K562 (cell line): ENCODE results near the gene THAP4. TPM values are rescaled to one million over a fixed set of nuclear protein-coding genes. Genes with fewer than 3 reads are reported as not detected.

Experiments
- ATAC-seq: fragments of 200-7000 bp; cut with Tn5 transposase; 3 replicates; pipeline ENCODE4 v1.9.1; 2020; ENCODE audit warnings: moderate library complexity
- BruUV-seq: library from RNA; stranded (reverse); fragments of 400-500 nt; replicated peaks from 2 replicates; lab custom pipeline; 2021; lab: Mats Ljungman, UMichigan
- CTCF ChIA-PET: fragments of 300-600 bp; formaldehyde crosslinking; extraction: SDS; loops from one replicate; lab custom pipeline; 2021; ENCODE audit warnings: low intra/inter-chr PET ratio; lab: Yijun Ruan, JAX
- POLR2A ChIA-PET: fragments of 300-600, 350-650 bp; sonication (Branson Sonifier 250); formaldehyde crosslinking; extraction: SDS; loops from one replicate; lab custom pipeline; 2021; ENCODE audit warnings: antibody characterized with exemption, inconsistent platforms; lab: Yijun Ruan, JAX
- DNase-seq, 4 experiments: peaks; one replicate each; pipeline versions ENCODE4 v3.0.0 to v3.0.0-alpha.2; 2011 to 2018; ENCODE audit warnings: low spot score in 3 of 4, mixed read lengths in 3 of 4; ENCODE audit errors: extremely low read depth in 1 of 4
- FAIRE-seq: peaks from 2 replicates; lab custom pipeline; 2011; peaks lifted over from hg19 to GRCh38; lab: Jason Lieb, UNC
- H2AFZ ChIP-seq: 2 replicates; pipeline ENCODE4 v1.6.0; 2011; ENCODE audit warnings: low read depth, low read length, control low read depth, inconsistent platforms
- H3K27ac ChIP-seq: fragments of 200-600 bp; 3 replicates; pipeline ENCODE4 v1.8.0; 2011; ENCODE audit warnings: low read depth, mild to moderate bottlenecking, control low read depth, inconsistent platforms, low read length, moderate library complexity, mixed read lengths; ENCODE audit errors: extremely low read depth
- H3K27me3 ChIP-seq, 2 experiments: fragments of 300-600 bp in 1 of 2; 2 replicates in 1 of 2; 3 replicates in 1 of 2; pipeline versions ENCODE4 v1.6.0 to v1.8.0; 2011; ENCODE audit warnings: inconsistent platforms in 2 of 2, low read length in 2 of 2, mild to moderate bottlenecking in 1 of 2, mixed read lengths in 1 of 2, moderate library complexity in 1 of 2; ENCODE audit not compliant: control insufficient read depth in 2 of 2, insufficient read depth in 2 of 2
- H3K36me3 ChIP-seq: fragments of 300-600 bp; 3 replicates; pipeline ENCODE4 v1.8.0; 2011; ENCODE audit warnings: mild to moderate bottlenecking, low read length, inconsistent platforms; ENCODE audit not compliant: control insufficient read depth, insufficient read depth
- H3K4me1 ChIP-seq, 2 experiments: fragments of 200-600 bp in 1 of 2; replicated peaks in 1 of 2; 2 replicates in 1 of 2; 3 replicates in 1 of 2; pipeline versions ENCODE4 v1.5.1 to v1.8.0; 2011; ENCODE audit warnings: inconsistent platforms in 2 of 2, low read length in 2 of 2, mild to moderate bottlenecking in 1 of 2, mixed read lengths in 1 of 2, moderate library complexity in 1 of 2; ENCODE audit not compliant: control insufficient read depth in 2 of 2, insufficient read depth in 2 of 2
- H3K4me2 ChIP-seq: 2 replicates; pipeline ENCODE4 v1.6.1; 2011; ENCODE audit warnings: low read length, control low read depth, inconsistent platforms, mixed read lengths; ENCODE audit not compliant: insufficient read depth
- H3K4me3 ChIP-seq: fragments of 200-600 bp; sonication (generic), shearing (Covaris generic); 2 replicates; pipeline ENCODE4 v1.5.1; 2016; ENCODE audit warnings: control low read depth, inconsistent platforms
- H3K79me2 ChIP-seq: fragments of 200-600 bp; 3 replicates; pipeline ENCODE4 v1.8.0; 2011; ENCODE audit warnings: low read length, inconsistent platforms; ENCODE audit not compliant: control insufficient read depth, insufficient read depth
- H3K9ac ChIP-seq, 2 experiments: 2 replicates each; pipeline versions ENCODE4 v1.6.0 to v1.6.1; 2011; ENCODE audit warnings: low read depth in 2 of 2, low read length in 2 of 2, control low read depth in 1 of 2, inconsistent platforms in 1 of 2, mild to moderate bottlenecking in 1 of 2, mixed read lengths in 1 of 2; ENCODE audit not compliant: insufficient read depth in 1 of 2
- H3K9me1 ChIP-seq: one replicate; pipeline ENCODE4 v1.6.0; 2011; ENCODE audit warnings: inconsistent platforms, mild to moderate bottlenecking, low read length, moderate library complexity; ENCODE audit not compliant: control insufficient read depth, insufficient read depth
- H3K9me3 ChIP-seq: replicated peaks from 2 replicates; pipeline ENCODE4 v1.5.1; 2011; ENCODE audit warnings: low read depth, low read length, inconsistent platforms; ENCODE audit not compliant: control insufficient read depth, insufficient read depth
- H4K20me1 ChIP-seq: replicated peaks from 2 replicates; pipeline ENCODE4 v1.6.1; 2011; ENCODE audit warnings: low read length, inconsistent platforms, mixed read lengths; ENCODE audit not compliant: control insufficient read depth, insufficient read depth
- ETV5 ChIP-seq: sonication (generic); formaldehyde crosslinking; IDR thresholded peaks from 2 replicates; pipeline ENCODE4 v1.4.0; 2020; ENCODE audit warnings: low read depth, mild to moderate bottlenecking, missing genetic modification reagents
- HNRNPK ChIP-seq: fragments of 200-400 bp; formaldehyde crosslinking; IDR thresholded peaks from one replicate; pipeline ENCODE4 v1.6.1; 2018; ENCODE audit warnings: mild to moderate bottlenecking, low read depth, low read length; ENCODE audit not compliant: poor library complexity, severe bottlenecking
- KLF13 ChIP-seq: fragments of 450-650 bp; IDR thresholded peaks from 2 replicates; pipeline ENCODE4 v1.6.1; 2016; ENCODE audit warnings: missing genetic modification characterization, low read depth, mild to moderate bottlenecking, missing compliant biosample characterization, moderate library complexity, borderline replicate concordance
- NUFIP1 ChIP-seq: fragments of 450-650 bp; IDR thresholded peaks from 2 replicates; pipeline ENCODE4 v1.6.1; 2018; ENCODE audit not compliant: partially characterized antibody
- POLR2AphosphoS2 ChIP-seq: IDR thresholded peaks from 2 replicates; pipeline ENCODE4 v1.6.1; 2012; ENCODE audit warnings: low read length, improper control_type of control experiment
- TOE1 ChIP-seq, 2 experiments: fragments of 450-650 bp in 1 of 2; sonication (generic) in 1 of 2; formaldehyde crosslinking in 1 of 2; IDR thresholded peaks; 2 replicates each; pipeline versions ENCODE4 v1.7.1 to v1.8.0; 2016 to 2022; ENCODE audit warnings: borderline replicate concordance in 2 of 2, mild to moderate bottlenecking in 2 of 2, antibody characterized with exemption in 1 of 2, inconsistent platforms in 1 of 2, low read depth in 1 of 2, missing genetic modification reagents in 1 of 2, moderate library complexity in 1 of 2
- ZNF408 ChIP-seq: fragments of 250-450 bp; sonication (Bioruptor Pico); IDR thresholded peaks from 2 replicates; pipeline ENCODE4 v1.4.0; 2020; ENCODE audit warnings: low read depth, mild to moderate bottlenecking, moderate library complexity
- WGBS: fragments of 100-300 bp; shearing (Covaris generic); methylation state at CpG from one replicate; pipeline ENCODE4 v1.1.6; 2016; ENCODE audit warnings: low coverage, mixed read lengths; ENCODE audit not compliant: insufficient coverage; ENCODE audit errors: missing lambda C conversion rate; 5-methylcytosine and 5-hydroxymethylcytosine counted together
- in situ Hi-C: fragments of 300-500 bp; cut with MboI; formaldehyde crosslinking; loops from 4 replicates; pipeline ENCODE4 v1.15.0; 2018; ENCODE audit warnings: inconsistent platforms, mixed read lengths
- intact Hi-C: fragments of 100-400 bp; cut with micrococcal nuclease; formaldehyde crosslinking; loops from 2 replicates; pipeline ENCODE4 v1.14.2; 2022
- polyA plus RNA-seq, 8 experiments: library from polyadenylated mRNA; depleted of rRNA in 4 of 8; stranded (reverse) in 5 of 8; unstranded in 3 of 8; fragments of >200 nt; fragmentation: Nextera tagmentation in 2 of 8; fragmentation: Illumina TruSeq in 1 of 8; extraction: Ambion mirVana in 2 of 8; extraction: Trizol in 1 of 8; gene quantifications; 2 replicates each; pipeline versions ENCODE4 v1.2.1 to v1.2.3, GENCODE V29; 2011 to 2014; ENCODE audit warnings: inconsistent platforms in 1 of 8, missing spikeins in 1 of 8
- total RNA-seq, 7 experiments: library from RNA; depleted of rRNA in 6 of 7; stranded (reverse); fragments of >200 nt in 6 of 7; fragmentation: Illumina TruSeq in 2 of 7; extraction: Trizol in 2 of 7; gene quantifications; 2 replicates each; pipeline versions ENCODE4 v1.2.1 to v1.2.3, GENCODE V29; 2011 to 2021; ENCODE audit warnings: low replicate concordance in 1 of 7
- TF ChIP-seq, protein P1 (sequence below): fragments of 150-350 bp; conservative IDR thresholded peaks from 2 replicates; pipeline ENCODE4 v1.6.1; 2014; ENCODE audit warnings: low read length
- TF ChIP-seq, protein P2 (sequence below): fragments of 250-450 bp; sonication (Bioruptor Pico); IDR thresholded peaks from 2 replicates; pipeline ENCODE4 v1.9.0; 2021; ENCODE audit warnings: mild to moderate bottlenecking, inconsistent platforms
- TF ChIP-seq, protein P3 (sequence below): fragments of 250-450 bp; sonication (Bioruptor Pico); IDR thresholded peaks from 2 replicates; pipeline ENCODE4 v1.8.0; 2021; ENCODE audit warnings: moderate library complexity, mild to moderate bottlenecking, inconsistent platforms
- TF ChIP-seq, protein P4 (sequence below): IDR thresholded peaks from 2 replicates; pipeline ENCODE4 v1.6.1; 2016; ENCODE audit warnings: missing genetic modification characterization, missing compliant biosample characterization

Gene THAP4
- total and polyA plus RNA-seq, 9 of the 15 experiments (the other 6 are each of a cell fraction or from before 2014, with no cell fraction given): 8.6 to 60.9 (median 43.9) TPM

DNA sequence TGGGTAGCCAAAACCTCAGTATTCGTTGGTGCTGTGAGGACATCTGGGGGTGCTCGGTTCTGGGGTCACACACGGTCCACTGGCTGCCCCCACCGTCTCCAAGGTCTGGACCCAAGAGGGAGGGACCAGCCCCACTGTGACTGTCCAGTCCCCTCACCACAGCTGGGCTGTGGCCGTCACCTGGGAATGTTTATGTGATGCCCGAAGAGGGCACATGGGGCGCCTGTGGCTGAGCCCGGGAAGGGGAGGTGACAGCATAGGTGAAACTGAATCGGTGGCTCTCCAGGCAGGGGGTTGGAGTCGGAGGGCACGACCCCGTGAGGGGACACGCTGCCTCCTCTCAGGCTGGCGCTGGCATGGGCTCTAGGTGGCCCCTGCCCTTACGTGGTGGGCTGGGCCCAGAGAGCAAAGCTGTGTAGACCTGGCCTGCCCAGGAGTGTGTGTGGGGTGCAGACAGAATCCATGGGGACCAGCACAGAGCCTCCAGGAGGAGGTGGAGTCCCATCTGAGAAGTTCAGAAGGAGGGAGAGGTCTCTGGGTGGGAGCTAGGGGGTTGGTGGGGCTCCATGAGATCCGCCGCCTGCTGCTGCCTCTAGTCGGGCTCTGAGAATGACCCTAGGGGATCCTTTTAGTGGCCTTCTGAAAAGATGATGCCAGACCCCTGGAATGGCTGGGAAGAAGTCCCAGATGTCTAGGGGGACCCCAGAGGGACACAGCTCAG lies 76.6 kb downstream of the THAP4 start:
- intact Hi-C loops (no loop called here), in situ Hi-C loops (no loop called here)
- Histone ChIP-seq H4K20me1 (peaks cover 5% of the 10 kb centered on the region; the same call in 1 of the 2 replicates), H3K27ac (no peak overlapping the region), H2AFZ (no peak overlapping the region), H3K79me2 (no peaks in the 10 kb centered on the region), H3K27me3 (no peaks in the 10 kb centered on the region), H3K4me3 (no peak overlapping the region), H3K36me3 (no peaks in the 10 kb centered on the region), H3K9me3 (no peaks in the 10 kb centered on the region), H3K9ac (0 out of 4 replicates have a peak overlapping the region, but pooled peaks of 1 of the 2 experiments have one; percentile 26), H3K9me1 (no peaks in the 10 kb centered on the region), H3K4me2 (no peak overlapping the region), H3K4me1 (peaks cover 0 to 62% of the 10 kb centered on the region in 2 experiments; a peak in 2 of 5 replicates)
- 51% methylated on average over 12 of the region's 18 CpGs for WGBS
- ATAC-seq: no peak
- ChIA-PET POLR2A (interaction anchor here (0.6 to 1.0 kb wide), 5 partner anchors 10 to 385 kb away, joined by 3 to 4 read pairs (median 3); no protein-coding TSS in a partner anchor), CTCF (no interaction called here)
- FAIRE-seq: no peak
- no peak for DNase-seq
- BruUV-seq: no TSS peak
- TF ChIP-seq ETV5: no peak
- TF ChIP-seq NUFIP1: no peak
- TF ChIP-seq POLR2AphosphoS2: no peak
- TF ChIP-seq, protein P1, sequence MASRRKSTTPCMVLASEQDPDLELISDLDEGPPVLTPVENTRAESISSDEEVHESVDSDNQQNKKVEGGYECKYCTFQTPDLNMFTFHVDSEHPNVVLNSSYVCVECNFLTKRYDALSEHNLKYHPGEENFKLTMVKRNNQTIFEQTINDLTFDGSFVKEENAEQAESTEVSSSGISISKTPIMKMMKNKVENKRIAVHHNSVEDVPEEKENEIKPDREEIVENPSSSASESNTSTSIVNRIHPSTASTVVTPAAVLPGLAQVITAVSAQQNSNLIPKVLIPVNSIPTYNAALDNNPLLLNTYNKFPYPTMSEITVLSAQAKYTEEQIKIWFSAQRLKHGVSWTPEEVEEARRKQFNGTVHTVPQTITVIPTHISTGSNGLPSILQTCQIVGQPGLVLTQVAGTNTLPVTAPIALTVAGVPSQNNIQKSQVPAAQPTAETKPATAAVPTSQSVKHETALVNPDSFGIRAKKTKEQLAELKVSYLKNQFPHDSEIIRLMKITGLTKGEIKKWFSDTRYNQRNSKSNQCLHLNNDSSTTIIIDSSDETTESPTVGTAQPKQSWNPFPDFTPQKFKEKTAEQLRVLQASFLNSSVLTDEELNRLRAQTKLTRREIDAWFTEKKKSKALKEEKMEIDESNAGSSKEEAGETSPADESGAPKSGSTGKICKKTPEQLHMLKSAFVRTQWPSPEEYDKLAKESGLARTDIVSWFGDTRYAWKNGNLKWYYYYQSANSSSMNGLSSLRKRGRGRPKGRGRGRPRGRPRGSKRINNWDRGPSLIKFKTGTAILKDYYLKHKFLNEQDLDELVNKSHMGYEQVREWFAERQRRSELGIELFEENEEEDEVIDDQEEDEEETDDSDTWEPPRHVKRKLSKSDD: no peak
- no peak for TF ChIP-seq HNRNPK
- TF ChIP-seq ZNF408: no peak
- TF ChIP-seq, protein P2, sequence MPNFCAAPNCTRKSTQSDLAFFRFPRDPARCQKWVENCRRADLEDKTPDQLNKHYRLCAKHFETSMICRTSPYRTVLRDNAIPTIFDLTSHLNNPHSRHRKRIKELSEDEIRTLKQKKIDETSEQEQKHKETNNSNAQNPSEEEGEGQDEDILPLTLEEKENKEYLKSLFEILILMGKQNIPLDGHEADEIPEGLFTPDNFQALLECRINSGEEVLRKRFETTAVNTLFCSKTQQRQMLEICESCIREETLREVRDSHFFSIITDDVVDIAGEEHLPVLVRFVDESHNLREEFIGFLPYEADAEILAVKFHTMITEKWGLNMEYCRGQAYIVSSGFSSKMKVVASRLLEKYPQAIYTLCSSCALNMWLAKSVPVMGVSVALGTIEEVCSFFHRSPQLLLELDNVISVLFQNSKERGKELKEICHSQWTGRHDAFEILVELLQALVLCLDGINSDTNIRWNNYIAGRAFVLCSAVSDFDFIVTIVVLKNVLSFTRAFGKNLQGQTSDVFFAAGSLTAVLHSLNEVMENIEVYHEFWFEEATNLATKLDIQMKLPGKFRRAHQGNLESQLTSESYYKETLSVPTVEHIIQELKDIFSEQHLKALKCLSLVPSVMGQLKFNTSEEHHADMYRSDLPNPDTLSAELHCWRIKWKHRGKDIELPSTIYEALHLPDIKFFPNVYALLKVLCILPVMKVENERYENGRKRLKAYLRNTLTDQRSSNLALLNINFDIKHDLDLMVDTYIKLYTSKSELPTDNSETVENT (CRISPR knock-in tag): no peak
- TF ChIP-seq, protein P3, sequence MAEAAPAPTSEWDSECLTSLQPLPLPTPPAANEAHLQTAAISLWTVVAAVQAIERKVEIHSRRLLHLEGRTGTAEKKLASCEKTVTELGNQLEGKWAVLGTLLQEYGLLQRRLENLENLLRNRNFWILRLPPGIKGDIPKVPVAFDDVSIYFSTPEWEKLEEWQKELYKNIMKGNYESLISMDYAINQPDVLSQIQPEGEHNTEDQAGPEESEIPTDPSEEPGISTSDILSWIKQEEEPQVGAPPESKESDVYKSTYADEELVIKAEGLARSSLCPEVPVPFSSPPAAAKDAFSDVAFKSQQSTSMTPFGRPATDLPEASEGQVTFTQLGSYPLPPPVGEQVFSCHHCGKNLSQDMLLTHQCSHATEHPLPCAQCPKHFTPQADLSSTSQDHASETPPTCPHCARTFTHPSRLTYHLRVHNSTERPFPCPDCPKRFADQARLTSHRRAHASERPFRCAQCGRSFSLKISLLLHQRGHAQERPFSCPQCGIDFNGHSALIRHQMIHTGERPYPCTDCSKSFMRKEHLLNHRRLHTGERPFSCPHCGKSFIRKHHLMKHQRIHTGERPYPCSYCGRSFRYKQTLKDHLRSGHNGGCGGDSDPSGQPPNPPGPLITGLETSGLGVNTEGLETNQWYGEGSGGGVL (CRISPR knock-in tag): no peak
- TF ChIP-seq KLF13 (tag): no peak
- TF ChIP-seq, protein P4, sequence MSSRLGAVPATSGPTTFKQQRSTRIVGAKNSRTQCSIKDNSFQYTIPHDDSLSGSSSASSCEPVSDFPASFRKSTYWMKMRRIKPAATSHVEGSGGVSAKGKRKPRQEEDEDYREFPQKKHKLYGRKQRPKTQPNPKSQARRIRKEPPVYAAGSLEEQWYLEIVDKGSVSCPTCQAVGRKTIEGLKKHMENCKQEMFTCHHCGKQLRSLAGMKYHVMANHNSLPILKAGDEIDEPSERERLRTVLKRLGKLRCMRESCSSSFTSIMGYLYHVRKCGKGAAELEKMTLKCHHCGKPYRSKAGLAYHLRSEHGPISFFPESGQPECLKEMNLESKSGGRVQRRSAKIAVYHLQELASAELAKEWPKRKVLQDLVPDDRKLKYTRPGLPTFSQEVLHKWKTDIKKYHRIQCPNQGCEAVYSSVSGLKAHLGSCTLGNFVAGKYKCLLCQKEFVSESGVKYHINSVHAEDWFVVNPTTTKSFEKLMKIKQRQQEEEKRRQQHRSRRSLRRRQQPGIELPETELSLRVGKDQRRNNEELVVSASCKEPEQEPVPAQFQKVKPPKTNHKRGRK (tag): no peak
- TF ChIP-seq TOE1 (IDR thresholded peaks at IDR 0.05; ENCODE audit: borderline replicate concordance): no peak
- no peak for TF ChIP-seq TOE1 (CRISPR knock-in tag; IDR thresholded peaks at IDR 0.05; ENCODE audit: borderline replicate concordance, low read depth)
